Activated B cell treated with CpG ODN at 0.5 μM for 24 hours (primary cell): ENCODE measurements around the gene FGD1. TPM values are rescaled to one million over a fixed set of nuclear protein-coding genes. Genes with fewer than 3 reads are reported as not detected.

Experiments used
- ATAC-seq: fragments of 200-7000 bp; cut with Tn5 transposase; one replicate; pipeline ENCODE4 v1.10.0; 2021; ENCODE audit warnings: low read depth, mild to moderate bottlenecking, moderate library complexity
- CTCF ChIA-PET: fragments of 350-600 bp; sonication (Branson Sonifier 250); formaldehyde crosslinking; loops from one replicate; lab custom pipeline; 2021; ENCODE audit warnings: antibody characterized with exemption; lab: Charles Lee
- POLR2A ChIA-PET: fragments of 350-600 bp; sonication (Branson Sonifier 250); formaldehyde crosslinking; loops from one replicate; lab custom pipeline; 2021; ENCODE audit warnings: antibody characterized with exemption; lab: Charles Lee
- DNase-seq: peaks from one replicate; pipeline ENCODE4 v3.0.0; 2022
- H3K27ac Mint-ChIP-seq: one replicate; pipeline ENCODE4 v1.8.0; 2020; ENCODE audit warnings: mixed read lengths
- H3K27me3 Mint-ChIP-seq: one replicate; pipeline ENCODE4 v1.8.0; 2021; ENCODE audit warnings: mixed read lengths
- H3K36me3 Mint-ChIP-seq: one replicate; pipeline ENCODE4 v1.8.0; 2021; ENCODE audit warnings: low read depth, mixed read lengths
- H3K4me1 Mint-ChIP-seq: one replicate; pipeline ENCODE4 v1.8.0; 2021; ENCODE audit warnings: mixed read lengths
- H3K4me3 Mint-ChIP-seq: one replicate; pipeline ENCODE4 v1.8.0; 2020; ENCODE audit warnings: mild to moderate bottlenecking, mixed read lengths
- H3K9me3 Mint-ChIP-seq: one replicate; pipeline ENCODE4 v1.8.0; 2020; ENCODE audit warnings: mixed read lengths
- CTCF ChIP-seq: fragments of 200-600 bp; IDR thresholded peaks from one replicate; pipeline ENCODE4 v1.8.0; 2022; ENCODE audit warnings: antibody characterized with exemption, mild to moderate bottlenecking
- intact Hi-C: fragments of 100-400 bp; cut with micrococcal nuclease; formaldehyde crosslinking; loops from one replicate; pipeline ENCODE4 v1.15.1; 2024
- total RNA-seq: library from RNA; stranded (reverse); gene quantifications from 2 replicates; pipeline ENCODE4 v1.2.3, GENCODE V29; 2022

Gene FGD1
- total RNA-seq, 1 donor from 2014 or later: not detected

GRCh38 chrX:54470054-54470760 is 25.8 kb downstream of the FGD1 start:
- intact Hi-C loops: no loop called here
- DNase-seq: no peak
- TF ChIP-seq CTCF: no peak
- H3K27ac Mint-ChIP-seq: no peak overlapping the region
- H3K4me1 Mint-ChIP-seq: no peaks in the 10 kb centered on the region
- ChIA-PET CTCF (no interaction called here), POLR2A (no interaction called here)
- no peaks in the 10 kb centered on the region for H3K36me3 Mint-ChIP-seq
- H3K27me3 Mint-ChIP-seq: no peaks in the 10 kb centered on the region
- no peak for ATAC-seq
- no peaks in the 10 kb centered on the region for H3K9me3 Mint-ChIP-seq
- no peak overlapping the region for H3K4me3 Mint-ChIP-seq

- ChIA-PET POLR2A (no interaction called here), CTCF (no interaction called here)
- H3K36me3 Mint-ChIP-seq: no peaks in the 10 kb centered on the region
- intact Hi-C loops: no loop called here
- H3K4me1 Mint-ChIP-seq: no peaks in the 10 kb centered on the region
- TF ChIP-seq CTCF: no peak
- no peak overlapping the region for H3K4me3 Mint-ChIP-seq
- H3K9me3 Mint-ChIP-seq: no peaks in the 10 kb centered on the region
- H3K27ac Mint-ChIP-seq: no peak overlapping the region
- no peak for ATAC-seq
- DNase-seq: no peak
- H3K27me3 Mint-ChIP-seq: no peaks in the 10 kb centered on the region
These were observed 43.1 kb downstream of the FGD1 start for GRCh38 chrX:54452920-54453319.

GRCh38 chrX:54449929-54450328 is 46.1 kb downstream of the FGD1 start:
- intact Hi-C loops: loop anchor here (10.0 kb wide), 1 partner anchor 555 kb away; the partner anchor contains the start of gene APEX2
- DNase-seq: no peak
- H3K9me3 Mint-ChIP-seq: no peaks in the 10 kb centered on the region
- no peak for ATAC-seq
- no peak overlapping the region for H3K27ac Mint-ChIP-seq
- H3K36me3 Mint-ChIP-seq: peaks cover 8% of the 10 kb centered on the region
- ChIA-PET CTCF (no interaction called here), POLR2A (no interaction called here)
- TF ChIP-seq CTCF: no peak
- no peak overlapping the region for H3K4me3 Mint-ChIP-seq
- no peaks in the 10 kb centered on the region for H3K4me1 Mint-ChIP-seq
- H3K27me3 Mint-ChIP-seq: no peaks in the 10 kb centered on the region

GRCh38 chrX:54447461-54447860 is 48.6 kb downstream of the FGD1 start:
- DNase-seq: no peak
- no peaks in the 10 kb centered on the region for H3K27me3 Mint-ChIP-seq
- no peak overlapping the region for H3K27ac Mint-ChIP-seq
- no peak overlapping the region for H3K4me3 Mint-ChIP-seq
- peaks cover 26% of the 10 kb centered on the region for H3K36me3 Mint-ChIP-seq
- no peaks in the 10 kb centered on the region for H3K9me3 Mint-ChIP-seq
- POLR2A ChIA-PET: no interaction called here
- ATAC-seq: no peak
- TF ChIP-seq CTCF: no peak
- intact Hi-C loops: loop anchor here (10.0 kb wide), 1 partner anchor 557 kb away; the partner anchor contains the start of gene APEX2
- CTCF ChIA-PET: no interaction called here
- H3K4me1 Mint-ChIP-seq: peaks cover 4% of the 10 kb centered on the region

- TF ChIP-seq CTCF: no peak
- H3K9me3 Mint-ChIP-seq: no peaks in the 10 kb centered on the region
- H3K4me3 Mint-ChIP-seq: no peak overlapping the region
- peaks cover 31% of the 10 kb centered on the region for H3K36me3 Mint-ChIP-seq
- no peaks in the 10 kb centered on the region for H3K27me3 Mint-ChIP-seq
- ChIA-PET POLR2A (no interaction called here), CTCF (no interaction called here)
- ATAC-seq (no peak), DNase-seq (no peak)
- H3K4me1 Mint-ChIP-seq: peaks cover 18% of the 10 kb centered on the region
- H3K27ac Mint-ChIP-seq: no peak overlapping the region
- intact Hi-C loops: loop anchor here (10.0 kb wide), 1 partner anchor 559 kb away; the partner anchor contains the start of gene APEX2
These were observed 50.0 kb downstream of the FGD1 start for GRCh38 chrX:54446084-54446483.
